Gastroesophageal sphincter (tissue), 3 donors: ENCODE measurements around the gene C5orf58.

Experiments
- CTCF ChIP-seq, 4 experiments: fragments of 200-600 bp in 2 of 4; fragments of 450-650 bp in 2 of 4; sonication (generic) in 1 of 4; IDR thresholded peaks; one replicate each; pipeline ENCODE4 v1.5.1; 2017 to 2019; ENCODE audit warnings: antibody characterized with exemption in 4 of 4, mild to moderate bottlenecking in 2 of 4, moderate library complexity in 2 of 4
- EP300 ChIP-seq: sonication (generic); formaldehyde crosslinking; IDR thresholded peaks from one replicate; pipeline ENCODE4 v1.6.1; 2017; ENCODE audit warnings: antibody characterized with exemption, mild to moderate bottlenecking
- POLR2A ChIP-seq, 2 donors: fragments of 450-650 bp; IDR thresholded peaks; one replicate each; pipeline ENCODE4 v1.6.1; 2017; ENCODE audit warnings: antibody characterized with exemption in 2 of 2, mild to moderate bottlenecking in 2 of 2, moderate library complexity in 1 of 2
- POLR2AphosphoS5 ChIP-seq: sonication (generic); formaldehyde crosslinking; IDR thresholded peaks from one replicate; pipeline ENCODE4 v1.6.1; 2017; ENCODE audit warnings: antibody characterized with exemption

- no peak for TF ChIP-seq CTCF (IDR thresholded peaks at IDR 0.05)
- no peak for TF ChIP-seq POLR2AphosphoS5
- TF ChIP-seq POLR2A (IDR thresholded peaks at IDR 0.05): no peak
- TF ChIP-seq EP300: no peak
Observed at GRCh38 chr5:170277867-170278281, 45.1 kb downstream of the C5orf58 start.
